SHP77 (cell line): ENCODE data around the gene COL27A1.

ENCODE experiments used
- DNase-seq, 2 experiments: peaks; one replicate each; lab custom pipeline; 2025; lab: John Stamatoyannopoulos, UW

The COL27A1 gene

DNA sequence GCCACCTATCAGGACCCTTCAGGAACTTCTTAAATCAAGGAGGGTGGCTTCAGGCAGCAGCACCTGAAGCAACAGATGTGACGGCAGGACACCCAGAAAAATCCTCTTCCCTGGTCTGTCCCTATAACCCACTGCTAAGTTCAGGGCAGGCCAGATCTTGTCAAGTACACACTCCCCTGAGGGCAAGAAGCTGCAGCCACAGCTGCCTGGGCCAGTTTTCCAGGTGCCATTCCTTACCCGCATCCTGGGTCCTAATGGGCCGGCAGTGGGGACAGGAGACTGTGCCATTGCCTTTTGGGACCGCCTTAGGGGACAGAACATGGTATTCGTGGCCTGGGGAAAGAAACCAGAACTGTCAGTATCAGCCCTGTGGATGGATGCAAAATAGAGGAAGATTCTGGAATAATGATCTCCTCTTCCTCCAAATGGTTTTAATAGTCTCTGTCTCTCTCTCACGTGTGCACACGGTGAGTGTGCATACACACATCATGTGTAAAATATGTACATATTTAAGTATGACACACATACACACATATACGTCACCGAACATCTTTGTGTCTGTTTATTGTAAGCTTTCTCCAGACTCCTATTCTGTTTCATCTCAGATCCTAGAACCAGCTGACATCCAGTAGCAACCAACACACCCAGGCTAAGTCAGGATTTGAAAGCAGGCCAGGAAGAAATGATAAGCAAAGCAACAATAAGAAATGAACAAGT, 188.3 kb downstream of the COL27A1 start:
- DNase-seq: no peak

DNA sequence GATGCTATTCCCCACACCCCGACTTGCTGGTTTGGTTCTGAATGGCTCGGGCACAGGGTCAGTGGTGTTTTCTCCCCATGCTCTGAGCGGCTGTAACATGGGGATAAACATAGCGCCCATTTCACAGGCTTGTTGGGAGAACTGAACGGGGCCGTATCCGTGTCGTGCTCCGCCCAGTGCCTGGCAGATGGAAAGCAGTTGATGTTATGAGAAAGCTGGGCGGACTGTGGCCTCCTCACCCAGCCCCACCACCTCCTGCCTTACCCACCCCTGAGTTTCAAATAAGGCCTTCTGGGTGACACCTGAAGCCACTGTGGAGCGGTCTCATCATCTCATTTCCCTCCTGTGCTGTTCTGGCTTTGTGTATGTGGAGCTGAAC, 188.8 kb downstream of the COL27A1 start:
- no peak for DNase-seq

DNA sequence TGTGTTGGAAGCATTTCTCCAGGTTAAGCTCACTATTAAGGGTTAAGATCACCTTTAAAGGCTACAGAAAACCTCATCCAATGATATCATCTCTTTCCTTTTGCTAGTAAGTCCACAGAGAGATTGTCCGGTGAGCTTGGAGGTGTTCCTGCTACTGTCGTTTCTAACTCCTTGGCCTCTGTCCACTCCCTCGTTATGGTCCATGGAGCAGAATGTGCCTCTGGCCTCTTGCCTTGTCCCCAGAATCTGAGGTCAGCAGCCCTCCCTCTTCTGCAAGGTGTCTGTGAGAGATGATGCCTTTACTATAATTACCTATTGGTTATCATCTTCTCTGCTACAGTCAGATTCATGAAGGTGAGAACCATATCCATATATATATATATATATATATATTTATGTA, 189.4 kb downstream of the COL27A1 start:
- DNase-seq: no peak

GRCh38 chr9:114345493-114346065, 190.2 kb downstream of the COL27A1 start:
- no peak for DNase-seq

DNA sequence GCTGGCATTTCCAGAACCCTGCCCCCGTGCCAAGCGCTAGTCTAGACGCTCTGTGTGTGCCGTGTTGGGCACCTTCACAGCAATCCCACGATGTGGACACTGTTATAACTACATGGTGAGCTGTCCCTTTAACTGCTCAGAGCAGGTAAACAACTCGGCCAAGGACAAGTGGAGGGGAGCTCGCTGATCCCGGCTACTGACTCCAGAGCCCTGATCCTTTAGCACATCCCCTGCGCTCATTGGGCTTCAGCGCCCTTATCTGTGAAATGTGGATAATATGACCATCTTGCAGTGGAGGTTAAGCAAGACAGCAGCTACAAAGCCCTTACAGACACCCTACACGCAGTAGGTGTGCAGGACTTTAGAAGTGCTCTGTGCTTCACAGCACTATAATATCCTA, 190.8 kb downstream of the COL27A1 start:
- no peak for DNase-seq

DNA sequence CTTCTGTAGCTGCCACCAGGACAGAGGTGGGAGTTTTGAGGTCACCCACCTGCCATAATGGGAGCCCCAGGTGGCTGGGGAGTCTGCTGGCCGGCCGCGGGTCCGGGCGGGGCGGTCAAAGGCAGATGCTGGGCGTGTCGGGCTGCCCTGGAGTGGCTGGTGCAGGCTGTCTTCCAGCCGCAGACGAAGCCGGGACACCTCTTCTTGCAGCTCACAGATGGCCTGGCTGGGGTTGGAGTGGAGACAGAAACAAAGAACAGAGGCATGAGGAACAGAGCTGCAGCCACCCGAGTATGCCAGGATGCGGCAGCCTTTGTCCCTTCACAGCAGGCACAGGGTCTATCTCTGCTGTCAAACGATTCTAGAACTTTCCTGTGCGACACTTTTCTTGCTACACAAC, 192.3 kb downstream of the COL27A1 start:
- no peak for DNase-seq

DNA sequence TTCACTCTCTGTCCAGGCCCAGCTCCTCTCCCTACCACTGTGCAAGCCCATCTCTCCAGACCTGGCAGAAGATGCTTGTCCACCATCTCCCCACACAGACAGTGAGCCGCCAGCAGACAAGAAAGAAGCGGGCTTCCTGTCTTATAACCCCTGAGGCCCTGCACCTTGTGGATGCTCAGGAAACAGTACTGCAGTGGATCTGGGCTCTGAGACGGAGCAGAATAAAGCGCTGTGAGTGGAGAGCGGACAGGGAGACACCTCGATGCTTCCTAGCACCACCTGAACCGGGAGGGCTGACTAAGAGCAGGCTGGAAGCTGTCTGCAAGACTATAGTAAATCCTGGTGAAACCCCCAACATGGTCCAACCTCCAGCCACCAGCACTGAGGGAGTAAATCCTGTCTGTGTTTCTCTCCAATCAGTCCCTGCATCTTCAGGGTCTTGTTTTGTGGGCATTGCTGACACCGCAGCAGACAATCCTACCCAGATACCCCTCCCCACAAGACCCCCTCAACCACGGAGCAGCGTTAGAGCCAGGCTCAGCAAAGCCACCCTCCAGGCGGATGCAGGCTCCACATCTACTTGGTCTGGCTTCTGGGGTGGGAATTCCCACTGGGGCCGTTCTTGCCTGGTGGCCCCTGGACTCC, 193.0 kb downstream of the COL27A1 start:
- no peak for DNase-seq

GRCh38 chr9:114348906-114349482, 193.7 kb downstream of the COL27A1 start:
- no peak for DNase-seq

GRCh38 chr9:114349713-114350480, 194.6 kb downstream of the COL27A1 start:
- DNase-seq: no peak

GRCh38 chr9:114350636-114351401, 195.5 kb downstream of the COL27A1 start:
- DNase-seq: no peak

- no peak for DNase-seq
Measured at GRCh38 chr9:114351932-114352331, 196.6 kb downstream of the COL27A1 start.

DNA sequence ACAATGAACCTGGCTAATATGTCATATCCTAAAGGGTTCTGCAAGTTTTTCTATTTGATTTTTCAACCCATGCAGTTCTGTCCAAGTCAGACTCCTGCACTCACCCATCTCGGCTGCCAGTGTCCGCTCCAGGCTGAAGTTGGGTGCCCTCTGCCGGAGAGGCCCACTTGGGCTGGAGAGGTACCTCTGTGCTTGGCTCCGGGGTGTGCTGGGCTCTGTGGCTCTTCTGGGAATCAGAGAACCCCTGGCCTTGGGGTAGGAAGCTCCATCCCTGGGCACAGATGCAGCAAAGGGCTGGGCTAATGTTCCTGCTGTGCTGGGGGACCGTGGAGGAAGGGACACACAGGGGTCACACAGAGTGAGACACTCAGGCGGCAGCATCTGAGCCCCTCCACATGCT, 200.5 kb downstream of the COL27A1 start:
- DNase-seq: no peak

- no peak for DNase-seq
Measured at GRCh38 chr9:114356792-114357191, 201.5 kb downstream of the COL27A1 start.

DNA sequence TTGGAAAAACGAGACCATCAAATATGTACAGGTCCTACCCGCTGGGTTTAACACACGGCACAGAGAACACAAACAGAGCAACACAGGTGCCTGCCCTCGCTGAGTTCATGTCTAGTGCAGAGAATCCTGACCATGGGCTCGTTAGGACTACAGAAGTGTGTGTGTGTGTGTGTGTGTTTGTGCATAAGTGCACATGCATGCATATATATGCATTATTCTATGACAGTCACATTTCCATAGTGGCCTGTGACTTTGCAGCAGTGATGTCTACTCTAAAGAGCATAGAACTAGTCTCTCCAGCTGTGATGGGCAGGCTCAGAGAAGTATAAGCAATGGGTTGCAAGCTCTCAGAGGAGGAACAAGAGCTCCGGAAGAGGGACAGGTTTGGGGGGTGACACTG, 202.0 kb downstream of the COL27A1 start:
- DNase-seq: no peak

- no peak for DNase-seq
Measured at GRCh38 chr9:114357911-114358328, 202.6 kb downstream of the COL27A1 start.

GRCh38 chr9:114359801-114360200, 204.5 kb downstream of the COL27A1 start:
- no peak for DNase-seq

GRCh38 chr9:114361542-114361941, 206.2 kb downstream of the COL27A1 start:
- no peak for DNase-seq
